Activated CD4-positive, alpha-beta T cell treated with anti-CD3 and anti-CD28 coated beads, Interleukin-2, amount 50 U/mL, for 16 hours (primary cell): ENCODE data around the gene COL8A1.
A peak's percentile ranks its signal among the peaks of the same experiment; 100 is the strongest.
"Not testable (repeated sequence)": the region's sequence is repeated elsewhere in the genome, so short reads cannot be mapped to it uniquely, and the experiment has no call there.

ENCODE experiments used
- DNase-seq: peaks from one replicate; pipeline ENCODE4 v3.0.0-alpha.2; 2020

The COL8A1 gene

GRCh38 chr3:99712291-99712954, 74.0 kb downstream of the COL8A1 start:
- DNase-seq, result no peak

GRCh38 chr3:99713440-99713839, 75.0 kb downstream of the COL8A1 start:
- no peak for DNase-seq

GRCh38 chr3:99714146-99714545, 75.8 kb downstream of the COL8A1 start:
- no peak for DNase-seq

- DNase-seq, result no peak
Observed at GRCh38 chr3:99714575-99714974, 76.2 kb downstream of the COL8A1 start.

- DNase-seq, result no peak
Observed at GRCh38 chr3:99716463-99716995, 78.1 kb downstream of the COL8A1 start.

- DNase-seq, result no peak
Observed at GRCh38 chr3:99720985-99721632, 82.7 kb downstream of the COL8A1 start.

GRCh38 chr3:99721633-99722007, 83.2 kb downstream of the COL8A1 start:
- no peak for DNase-seq

- no peak for DNase-seq
Observed at GRCh38 chr3:99724276-99724675, 85.9 kb downstream of the COL8A1 start.

GRCh38 chr3:99730870-99731269, 92.5 kb downstream of the COL8A1 start:
- DNase-seq, result no peak

- DNase-seq, result no peak
Observed at GRCh38 chr3:99731499-99731898, 93.1 kb downstream of the COL8A1 start.

GRCh38 chr3:99740371-99740770, 102.0 kb downstream of the COL8A1 start:
- not testable (repeated sequence) for DNase-seq

GRCh38 chr3:99741588-99741987, 103.2 kb downstream of the COL8A1 start:
- no peak for DNase-seq

GRCh38 chr3:99747915-99748314, 109.5 kb downstream of the COL8A1 start:
- DNase-seq, result no peak

GRCh38 chr3:99751649-99752048, 113.3 kb downstream of the COL8A1 start:
- no peak for DNase-seq

GRCh38 chr3:99753268-99753975, 115.0 kb downstream of the COL8A1 start:
- peak; percentile 52 for DNase-seq

- no peak for DNase-seq
Observed at GRCh38 chr3:99755831-99756230, 117.4 kb downstream of the COL8A1 start.

- DNase-seq, result no peak
Observed at GRCh38 chr3:99757966-99758365, 119.6 kb downstream of the COL8A1 start.

- no peak for DNase-seq
Observed at GRCh38 chr3:99758502-99759177, 120.2 kb downstream of the COL8A1 start.

- DNase-seq, result no peak
Observed at GRCh38 chr3:99760031-99760430, 121.6 kb downstream of the COL8A1 start.

- DNase-seq, result no peak
Observed at GRCh38 chr3:99760629-99761028, 122.2 kb downstream of the COL8A1 start.

- DNase-seq, result no peak
Observed at GRCh38 chr3:99761415-99762165, 123.2 kb downstream of the COL8A1 start.

- no peak for DNase-seq
Observed at GRCh38 chr3:99762901-99763300, 124.5 kb downstream of the COL8A1 start.

GRCh38 chr3:99764377-99764776, 126.0 kb downstream of the COL8A1 start:
- DNase-seq, result no peak
